Fibroblast of pulmonary artery (primary cell): ENCODE data around the gene TCF7L2.

ENCODE experiments used
- DNase-seq: peaks from one replicate; pipeline ENCODE4 v3.0.0-alpha.2; 2010; ENCODE audit warnings: low read depth
- H3K4me3 ChIP-seq: replicated peaks from 2 replicates; pipeline ENCODE4 v1.5.1; 2011; ENCODE audit warnings: low read depth, mild to moderate bottlenecking, control low read depth, low read length, moderate library complexity
- CTCF ChIP-seq: IDR thresholded peaks from 2 replicates; pipeline ENCODE4 v1.5.1; 2011; ENCODE audit warnings: mild to moderate bottlenecking, control low read depth, low read length, inconsistent platforms; ENCODE audit errors: missing control alignments

The TCF7L2 gene

GRCh38 chr10:113047605-113047962 lies 97.5 kb downstream of the TCF7L2 start:
- no peak for TF ChIP-seq CTCF
- H3K4me3 ChIP-seq, result no peak overlapping the region
- peak; percentile 76 for DNase-seq

- no peak for TF ChIP-seq CTCF
- DNase-seq, result no peak
- no peak overlapping the region for H3K4me3 ChIP-seq
These were observed 98.1 kb downstream of the TCF7L2 start for GRCh38 chr10:113047963-113048781.

DNA sequence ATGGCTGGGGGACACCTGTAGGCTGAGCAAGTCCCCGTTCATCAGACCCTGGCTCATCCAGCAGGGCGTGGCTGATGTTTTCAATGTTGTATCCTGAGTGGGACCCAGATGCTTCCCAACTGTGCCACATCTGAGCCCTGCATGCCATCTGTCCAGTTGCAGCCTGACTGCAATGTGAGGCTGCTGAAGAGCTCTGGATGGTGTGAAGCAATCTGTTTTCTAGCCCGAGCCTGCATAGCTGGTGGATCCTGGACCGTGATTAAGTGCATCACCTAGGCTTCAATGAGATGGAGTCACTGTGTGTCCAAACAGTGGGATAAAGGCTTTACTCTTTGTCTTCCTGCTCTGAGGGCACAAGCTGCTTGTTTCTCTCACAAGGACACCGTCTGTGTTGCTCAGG lies 99.8 kb downstream of the TCF7L2 start:
- no peak overlapping the region for H3K4me3 ChIP-seq
- no peak for DNase-seq
- no peak for TF ChIP-seq CTCF

DNA sequence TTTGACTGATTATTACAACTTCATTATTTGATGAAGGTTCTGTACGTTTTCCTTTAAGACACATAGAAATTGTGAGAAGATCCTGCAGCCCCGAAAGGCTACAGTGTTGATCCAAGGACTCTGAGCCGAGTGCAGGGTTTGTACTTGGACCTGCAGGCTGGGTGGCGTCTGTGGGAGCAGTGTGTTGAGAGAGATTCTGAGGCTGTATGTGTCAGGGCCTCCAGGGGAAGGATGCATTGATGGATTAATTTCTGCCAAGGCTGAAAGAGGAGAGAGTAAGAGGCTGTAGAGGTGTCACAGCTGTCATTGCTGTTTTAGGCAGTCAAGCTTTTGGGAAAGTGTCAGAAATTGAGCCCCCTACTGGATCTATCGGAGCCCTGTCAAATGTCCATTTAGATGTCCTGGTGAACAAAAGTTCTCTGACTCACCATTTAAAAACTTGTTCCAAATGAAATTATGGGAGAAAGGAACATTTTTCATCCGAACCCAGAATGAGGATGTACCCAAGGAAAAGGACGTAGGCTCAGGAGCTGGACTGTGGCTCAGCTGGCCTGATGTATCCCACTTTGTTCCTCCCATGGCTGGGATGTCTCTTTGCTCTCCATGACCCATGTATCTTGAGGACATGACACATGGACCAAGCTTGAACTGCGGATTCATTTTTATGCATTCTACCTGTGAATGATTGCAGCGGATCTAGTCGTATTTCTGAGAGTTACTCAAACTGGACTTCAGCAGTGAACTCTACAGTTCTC lies 102.2 kb downstream of the TCF7L2 start:
- TF ChIP-seq CTCF, result peak; percentile 34
- H3K4me3 ChIP-seq, result no peak overlapping the region
- DNase-seq, result peak; percentile 36

DNA sequence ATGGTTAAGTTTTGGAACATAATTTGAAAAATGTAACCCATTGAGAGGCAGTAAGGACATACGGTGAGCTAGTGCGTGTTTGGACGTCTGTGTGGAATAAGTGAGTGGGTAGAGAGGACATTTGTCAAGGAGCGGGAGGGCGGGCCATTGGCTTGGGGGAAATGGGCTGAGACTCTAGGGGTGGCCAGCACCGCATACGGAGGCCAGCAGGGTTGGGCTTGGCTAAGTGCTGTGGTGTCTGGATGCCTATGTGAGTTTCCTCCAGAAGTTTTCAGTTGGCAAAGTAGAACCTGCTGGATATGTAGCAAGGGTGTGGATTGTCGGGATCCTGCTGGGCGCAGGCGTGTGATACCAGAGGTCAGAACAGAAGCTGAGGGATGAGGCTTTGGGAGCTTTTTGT lies 103.0 kb downstream of the TCF7L2 start:
- no peak overlapping the region for H3K4me3 ChIP-seq
- no peak for DNase-seq
- TF ChIP-seq CTCF, result no peak

DNA sequence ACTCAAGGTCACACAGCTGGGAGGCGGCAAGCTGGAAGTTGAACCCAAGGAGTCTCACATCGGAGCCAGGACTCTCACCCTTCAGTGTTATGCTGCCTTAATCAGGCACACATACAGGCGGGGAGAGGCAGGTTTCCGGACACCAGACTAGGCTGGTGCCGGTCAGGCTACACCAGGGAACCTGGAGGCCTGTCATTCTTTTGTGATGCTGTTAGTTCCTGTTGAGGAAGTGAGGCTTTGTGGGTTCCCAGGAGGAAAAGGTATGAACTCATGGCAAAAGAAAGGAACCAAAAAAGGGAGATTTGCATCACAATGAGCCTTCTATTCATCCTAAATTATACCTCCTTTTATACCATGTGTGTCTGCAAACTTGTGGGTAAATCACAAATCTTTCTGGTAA lies 103.8 kb downstream of the TCF7L2 start:
- no peak overlapping the region for H3K4me3 ChIP-seq
- TF ChIP-seq CTCF, result no peak
- DNase-seq, result peak; percentile 58
